Liver (tissue), 9 donors: Measurements from ENCODE around the gene ABCC3. TPM values are rescaled to one million over a fixed set of nuclear protein-coding genes. Genes with fewer than 3 reads are reported as not detected.

ENCODE experiments used
- DNase-seq: peaks from one replicate; pipeline ENCODE4 v3.0.0-alpha.2; 2017; ENCODE audit warnings: low spot score
- H3K27ac ChIP-seq, 2 donors: one replicate each; pipeline ENCODE4 v1.7.0; 2013; ENCODE audit warnings: inconsistent platforms in 2 of 2, low read length in 2 of 2, control low read depth in 1 of 2, low read depth in 1 of 2, mild to moderate bottlenecking in 1 of 2
- H3K27me3 ChIP-seq, 4 donors: one replicate each; pipeline versions ENCODE4 v1.6.1 to v1.7.0; 2013; ENCODE audit warnings: low read length in 3 of 4, inconsistent platforms in 1 of 4, mild to moderate bottlenecking in 1 of 4, moderate library complexity in 1 of 4; ENCODE audit not compliant: control insufficient read depth in 4 of 4, insufficient read depth in 4 of 4
- H3K36me3 ChIP-seq, 4 donors: one replicate each; pipeline versions ENCODE4 v1.6.1 to v1.7.0; 2013; ENCODE audit warnings: low read length in 3 of 4, mild to moderate bottlenecking in 3 of 4, low read depth in 1 of 4, moderate library complexity in 1 of 4; ENCODE audit not compliant: control insufficient read depth in 4 of 4, insufficient read depth in 3 of 4
- H3K4me1 ChIP-seq, 4 donors: one replicate each; pipeline versions ENCODE4 v1.6.1 to v1.7.0; 2013; ENCODE audit warnings: low read length in 3 of 4, mild to moderate bottlenecking in 3 of 4, moderate library complexity in 1 of 4; ENCODE audit not compliant: control insufficient read depth in 4 of 4, insufficient read depth in 4 of 4
- H3K4me3 ChIP-seq, 3 donors: one replicate each; pipeline versions ENCODE4 v1.6.1 to v1.7.0; 2013; ENCODE audit warnings: low read length in 3 of 3, control low read depth in 1 of 3, low read depth in 1 of 3, mild to moderate bottlenecking in 1 of 3
- H3K9ac ChIP-seq, 2 donors: one replicate each; pipeline ENCODE4 v1.7.0; 2013; ENCODE audit warnings: low read length in 2 of 2, mild to moderate bottlenecking in 2 of 2, moderate library complexity in 2 of 2, control low read depth in 1 of 2, low read depth in 1 of 2
- H3K9me3 ChIP-seq, 4 donors: one replicate each; pipeline versions ENCODE4 v1.6.1 to v1.7.0; 2013; ENCODE audit warnings: low read length in 3 of 4; ENCODE audit not compliant: control insufficient read depth in 4 of 4
- EGR1 ChIP-seq, 2 donors: IDR thresholded peaks; 2 replicates each; pipeline ENCODE4 v1.6.1; 2016 to 2018; ENCODE audit warnings: antibody characterized with exemption in 2 of 2, low read depth in 2 of 2
- FOXA1 ChIP-seq: IDR thresholded peaks from 2 replicates; pipeline ENCODE4 v1.6.1; 2016; ENCODE audit warnings: antibody characterized with exemption
- FOXA2 ChIP-seq: IDR thresholded peaks from 2 replicates; pipeline ENCODE4 v1.6.1; 2016; ENCODE audit warnings: antibody characterized with exemption
- GABPA ChIP-seq, 2 donors: IDR thresholded peaks in 1 of 2; conservative IDR thresholded peaks in 1 of 2; 2 replicates each; pipeline ENCODE4 v1.6.1; 2016; ENCODE audit warnings: antibody characterized with exemption in 2 of 2, mild to moderate bottlenecking in 1 of 2, moderate library complexity in 1 of 2
- HNF4A ChIP-seq, 2 donors: conservative IDR thresholded peaks; 2 replicates each; pipeline ENCODE4 v1.6.1; 2016; ENCODE audit warnings: antibody characterized with exemption in 2 of 2, mild to moderate bottlenecking in 2 of 2
- HNF4G ChIP-seq: IDR thresholded peaks from 2 replicates; pipeline ENCODE4 v1.6.1; 2016; ENCODE audit warnings: antibody characterized with exemption
- JUND ChIP-seq, 2 donors: IDR thresholded peaks; 2 replicates each; pipeline ENCODE4 v1.6.1; 2016; ENCODE audit warnings: antibody characterized with exemption in 2 of 2
- MAX ChIP-seq: IDR thresholded peaks from 2 replicates; pipeline ENCODE4 v1.6.1; 2016; ENCODE audit warnings: antibody characterized with exemption
- NR2F2 ChIP-seq: IDR thresholded peaks from 2 replicates; pipeline ENCODE4 v1.6.1; 2016; ENCODE audit warnings: antibody characterized with exemption
- RAD21 ChIP-seq, 2 donors: IDR thresholded peaks; 2 replicates each; pipeline ENCODE4 v1.6.1; 2016; ENCODE audit warnings: antibody characterized with exemption in 2 of 2, mild to moderate bottlenecking in 2 of 2
- REST ChIP-seq: IDR thresholded peaks from 2 replicates; pipeline ENCODE4 v1.6.1; 2016; ENCODE audit warnings: antibody characterized with exemption, mild to moderate bottlenecking
- RXRA ChIP-seq, 2 donors: IDR thresholded peaks; 2 replicates each; pipeline ENCODE4 v1.6.1; 2017 to 2018; ENCODE audit warnings: antibody characterized with exemption in 2 of 2, mild to moderate bottlenecking in 1 of 2
- SP1 ChIP-seq: IDR thresholded peaks from 2 replicates; pipeline ENCODE4 v1.6.1; 2018; ENCODE audit warnings: antibody characterized with exemption, mild to moderate bottlenecking
- TAF1 ChIP-seq: conservative IDR thresholded peaks from 2 replicates; pipeline ENCODE4 v1.6.1; 2016; ENCODE audit warnings: antibody characterized with exemption, mild to moderate bottlenecking
- YY1 ChIP-seq: IDR thresholded peaks from 2 replicates; pipeline ENCODE4 v1.6.1; 2016; ENCODE audit warnings: antibody characterized with exemption, mild to moderate bottlenecking
- WGBS: extraction: QIAGEN DNeasy Blood & Tissue Kit; methylation state at CpG from one replicate; pipeline ENCODE4 v1.1.7; 2013; 5-methylcytosine and 5-hydroxymethylcytosine counted together
- polyA plus RNA-seq, 2 donors: library from polyadenylated mRNA; stranded (reverse) in 1 of 2; unstranded in 1 of 2; fragments of 200-250 nt in 1 of 2; fragments of >200 nt in 1 of 2; fragmentation: Nextera tagmentation in 1 of 2; extraction: Ambion mirVana in 1 of 2; gene quantifications; one replicate each; pipeline versions ENCODE4 v1.2.1 to v1.2.3, GENCODE V29; 2013 to 2015
- total RNA-seq, 2 donors: library from RNA; depleted of rRNA; stranded (reverse); fragments of >200 nt; gene quantifications; one replicate each; pipeline ENCODE4 v1.2.3, GENCODE V29; 2014
- TF ChIP-seq, protein P1 (sequence below): IDR thresholded peaks from 2 replicates; pipeline ENCODE4 v1.6.1; 2016; ENCODE audit warnings: antibody characterized with exemption
- TF ChIP-seq, protein P2 (sequence below): fragments of 150-350 bp; IDR thresholded peaks from 2 replicates; pipeline ENCODE4 v1.5.1; 2017; ENCODE audit warnings: improper control_type of control experiment, low read depth, low read length; ENCODE audit not compliant: missing input control
- TF ChIP-seq, protein P3 (sequence below): IDR thresholded peaks from 2 replicates; pipeline ENCODE4 v1.6.1; 2016; ENCODE audit warnings: antibody characterized with exemption
- donor health status: healthy.
- donor health status: healthy.
- donor health status: healthy.
- donor health status: healthy.
- donor health status: healthy.

Gene ABCC3
- total and polyA plus RNA-seq, 4 donors = 10.5 to 197 (median 80.5) TPM

DNA sequence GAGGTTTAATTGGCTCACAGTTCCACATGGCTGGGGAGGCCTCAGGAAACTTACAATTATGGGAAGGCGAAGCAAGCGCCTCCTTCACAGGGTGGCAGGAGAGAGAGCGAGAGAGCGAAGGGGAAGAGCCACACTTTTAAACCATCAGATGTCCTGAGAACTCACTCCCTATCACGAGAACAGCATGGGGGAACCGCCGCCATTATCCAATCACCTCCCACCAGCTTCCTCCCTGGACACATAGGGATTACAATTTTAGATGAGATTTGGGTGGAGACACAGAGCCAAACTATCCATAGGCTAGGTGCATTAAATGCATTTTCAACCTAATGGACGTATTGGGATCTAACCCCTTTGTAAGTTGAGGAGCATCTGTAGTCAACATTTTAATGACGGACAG lies 78.0 kb downstream of the ABCC3 start:
- Histone ChIP-seq H3K9me3 (no peaks in the 10 kb centered on the region), H3K36me3 (no peaks in the 10 kb centered on the region), H3K27me3 (no peaks in the 10 kb centered on the region), H3K4me1 (peaks cover 0 to 23% (median 11%) of the 10 kb centered on the region in 4 donors), H3K27ac (no peak overlapping the region), H3K4me3 (no peak overlapping the region), H3K9ac (no peak overlapping the region)
- no peak for DNase-seq
- no peak for TF ChIP-seq MAX
- no peak for TF ChIP-seq REST
- no peak for TF ChIP-seq FOXA1
- TF ChIP-seq, protein P1, sequence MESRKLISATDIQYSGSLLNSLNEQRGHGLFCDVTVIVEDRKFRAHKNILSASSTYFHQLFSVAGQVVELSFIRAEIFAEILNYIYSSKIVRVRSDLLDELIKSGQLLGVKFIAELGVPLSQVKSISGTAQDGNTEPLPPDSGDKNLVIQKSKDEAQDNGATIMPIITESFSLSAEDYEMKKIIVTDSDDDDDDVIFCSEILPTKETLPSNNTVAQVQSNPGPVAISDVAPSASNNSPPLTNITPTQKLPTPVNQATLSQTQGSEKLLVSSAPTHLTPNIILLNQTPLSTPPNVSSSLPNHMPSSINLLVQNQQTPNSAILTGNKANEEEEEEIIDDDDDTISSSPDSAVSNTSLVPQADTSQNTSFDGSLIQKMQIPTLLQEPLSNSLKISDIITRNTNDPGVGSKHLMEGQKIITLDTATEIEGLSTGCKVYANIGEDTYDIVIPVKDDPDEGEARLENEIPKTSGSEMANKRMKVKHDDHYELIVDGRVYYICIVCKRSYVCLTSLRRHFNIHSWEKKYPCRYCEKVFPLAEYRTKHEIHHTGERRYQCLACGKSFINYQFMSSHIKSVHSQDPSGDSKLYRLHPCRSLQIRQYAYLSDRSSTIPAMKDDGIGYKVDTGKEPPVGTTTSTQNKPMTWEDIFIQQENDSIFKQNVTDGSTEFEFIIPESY = no peak
- TF ChIP-seq FOXA2 = no peak
- no peak for TF ChIP-seq SP1
- TF ChIP-seq NR2F2 = no peak
- TF ChIP-seq HNF4A (conservative IDR thresholded peaks at IDR 0.05) = no peak
- TF ChIP-seq YY1 = no peak
- TF ChIP-seq EGR1 (IDR thresholded peaks at IDR 0.05; ENCODE audit: low read depth in 2 of 2) = no peak
- TF ChIP-seq JUND (IDR thresholded peaks at IDR 0.05) = no peak
- TF ChIP-seq RAD21 (IDR thresholded peaks at IDR 0.05) = no peak
- TF ChIP-seq GABPA (IDR thresholded peaks at IDR 0.05 in 1 of 2, conservative IDR thresholded peaks at IDR 0.05 in 1 of 2) = no peak
- TF ChIP-seq, protein P2, sequence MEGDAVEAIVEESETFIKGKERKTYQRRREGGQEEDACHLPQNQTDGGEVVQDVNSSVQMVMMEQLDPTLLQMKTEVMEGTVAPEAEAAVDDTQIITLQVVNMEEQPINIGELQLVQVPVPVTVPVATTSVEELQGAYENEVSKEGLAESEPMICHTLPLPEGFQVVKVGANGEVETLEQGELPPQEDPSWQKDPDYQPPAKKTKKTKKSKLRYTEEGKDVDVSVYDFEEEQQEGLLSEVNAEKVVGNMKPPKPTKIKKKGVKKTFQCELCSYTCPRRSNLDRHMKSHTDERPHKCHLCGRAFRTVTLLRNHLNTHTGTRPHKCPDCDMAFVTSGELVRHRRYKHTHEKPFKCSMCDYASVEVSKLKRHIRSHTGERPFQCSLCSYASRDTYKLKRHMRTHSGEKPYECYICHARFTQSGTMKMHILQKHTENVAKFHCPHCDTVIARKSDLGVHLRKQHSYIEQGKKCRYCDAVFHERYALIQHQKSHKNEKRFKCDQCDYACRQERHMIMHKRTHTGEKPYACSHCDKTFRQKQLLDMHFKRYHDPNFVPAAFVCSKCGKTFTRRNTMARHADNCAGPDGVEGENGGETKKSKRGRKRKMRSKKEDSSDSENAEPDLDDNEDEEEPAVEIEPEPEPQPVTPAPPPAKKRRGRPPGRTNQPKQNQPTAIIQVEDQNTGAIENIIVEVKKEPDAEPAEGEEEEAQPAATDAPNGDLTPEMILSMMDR = no peak
- no peak for TF ChIP-seq HNF4G
- WGBS = 94% methylated on average over 9 of the region's 9 CpGs

DNA sequence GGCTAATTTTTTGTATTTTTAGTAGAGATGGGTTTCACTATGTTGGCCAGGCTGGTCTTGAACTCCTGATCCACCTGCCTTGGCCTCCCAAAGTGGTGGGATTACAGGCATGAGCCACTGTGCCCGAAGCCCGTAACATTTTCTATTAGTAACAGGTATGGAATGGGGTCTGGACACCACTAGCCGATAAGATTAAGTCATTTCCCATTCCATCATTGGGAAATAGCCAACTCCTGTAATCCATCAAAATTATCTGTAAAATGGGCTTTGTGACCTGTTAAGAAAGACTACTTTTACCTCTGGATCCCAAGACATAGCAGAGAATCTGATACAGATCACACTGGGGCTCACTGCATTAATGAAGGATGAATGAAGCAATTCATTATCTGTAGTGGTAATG lies 80.8 kb downstream of the ABCC3 start:
- H3K27me3 ChIP-seq = no peaks in the 10 kb centered on the region
- no peak overlapping the region for H3K9ac ChIP-seq
- DNase-seq = no peak
- H3K27ac ChIP-seq = peak overlapping the region; percentile 91 to 92
- 99% methylated on average over 3 of the region's 3 CpGs for WGBS
- no peaks in the 10 kb centered on the region for H3K36me3 ChIP-seq
- H3K4me3 ChIP-seq = no peak overlapping the region
- peaks cover 0 to 8% (median 5%) of the 10 kb centered on the region in 4 donors for H3K4me1 ChIP-seq
- H3K9me3 ChIP-seq = no peaks in the 10 kb centered on the region
- TF ChIP-seq SP1 (no peak), HNF4A (conservative IDR thresholded peaks at IDR 0.05) (no peak), MAX (no peak), HNF4G (no peak), TAF1 (no peak), JUND (IDR thresholded peaks at IDR 0.05) (no peak), YY1 (no peak), EGR1 (IDR thresholded peaks at IDR 0.05; ENCODE audit: low read depth in 2 of 2) (no peak), RXRA (IDR thresholded peaks at IDR 0.05) (no peak), REST (no peak), NR2F2 (no peak), RAD21 (IDR thresholded peaks at IDR 0.05) (no peak)
- TF ChIP-seq, protein P2 = no peak
- TF ChIP-seq, protein P3, sequence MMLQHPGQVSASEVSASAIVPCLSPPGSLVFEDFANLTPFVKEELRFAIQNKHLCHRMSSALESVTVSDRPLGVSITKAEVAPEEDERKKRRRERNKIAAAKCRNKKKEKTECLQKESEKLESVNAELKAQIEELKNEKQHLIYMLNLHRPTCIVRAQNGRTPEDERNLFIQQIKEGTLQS = no peak
